Hematopoietic multipotent progenitor cell treated with erythropoietin and hydrocortisone succinate and interleukin-3 and kit ligand, for 4 days (in vitro differentiated cells): Measurements from ENCODE around the gene APOBEC3B.
"Not testable (repeated sequence)": the region's sequence is repeated elsewhere in the genome, so short reads cannot be mapped to it uniquely, and the experiment has no call there.

ENCODE experiments used
- DNase-seq: peaks from one replicate; pipeline ENCODE4 v3.0.0-alpha.2; 2015

The APOBEC3B gene

GRCh38 chr22:39039306-39040126 lies 57.4 kb downstream of the APOBEC3B start:
- DNase-seq, result no peak

- not testable (repeated sequence) for DNase-seq
These were observed 58.0 kb downstream of the APOBEC3B start for GRCh38 chr22:39040155-39040537.

- DNase-seq, result peak; percentile 84
These were observed 58.6 kb downstream of the APOBEC3B start, which contains the start of gene APOBEC3F for GRCh38 chr22:39040538-39041296. TSS of gene APOBEC3F (plus strand) at chr22:39040864. CDS start at chr22:39040961, 97 bp downstream.

- DNase-seq, result no peak
These were observed 59.8 kb downstream of the APOBEC3B start for GRCh38 chr22:39041908-39042307.
